Tibial nerve (tissue), 4 donors: ENCODE measurements around the gene KCNQ4. TPM values are rescaled to one million over a fixed set of nuclear protein-coding genes. Genes with fewer than 3 reads are reported as not detected.
A peak's percentile ranks its signal among the peaks of the same experiment; 100 is the strongest.

ENCODE experiments used
- DNase-seq, 2 donors: peaks; one replicate each; pipeline ENCODE4 v3.0.0-alpha.2; 2019; ENCODE audit warnings: low spot score in 2 of 2
- H3K27ac ChIP-seq, 4 donors: fragments of 200-600 bp; sonication (generic) in 3 of 4; one replicate each; pipeline ENCODE4 v1.5.1; 2017 to 2019; ENCODE audit warnings: mild to moderate bottlenecking in 1 of 4
- H3K27me3 ChIP-seq, 2 donors: fragments of 200-600 bp; sonication (generic) in 1 of 2; one replicate each; pipeline versions ENCODE4 v1.5.1 to v1.6.0; 2017 to 2019
- H3K36me3 ChIP-seq, 3 donors: fragments of 200-600 bp; sonication (generic); one replicate each; pipeline ENCODE4 v1.5.1; 2018 to 2019
- H3K4me1 ChIP-seq, 4 donors: fragments of 200-600 bp; sonication (generic) in 3 of 4; one replicate each; pipeline ENCODE4 v1.5.1; 2017 to 2019
- H3K4me3 ChIP-seq, 4 donors: fragments of 200-600 bp; sonication (generic) in 3 of 4; one replicate each; pipeline ENCODE4 v1.5.1; 2017 to 2019; ENCODE audit warnings: mild to moderate bottlenecking in 1 of 4, moderate library complexity in 1 of 4
- H3K9me3 ChIP-seq, 4 donors: fragments of 200-600 bp; sonication (generic) in 3 of 4; one replicate each; pipeline ENCODE4 v1.5.1; 2017 to 2019
- CTCF ChIP-seq, 5 experiments: fragments of 200-600 bp in 3 of 5; fragments of 450-650 bp in 2 of 5; sonication (generic) in 3 of 5; IDR thresholded peaks; one replicate each; pipeline ENCODE4 v1.5.1; 2016 to 2019; ENCODE audit warnings: antibody characterized with exemption in 5 of 5, mild to moderate bottlenecking in 3 of 5, moderate library complexity in 2 of 5
- EP300 ChIP-seq, 2 donors: sonication (generic); formaldehyde crosslinking; IDR thresholded peaks; one replicate each; pipeline ENCODE4 v1.6.1; 2017; ENCODE audit warnings: antibody characterized with exemption in 2 of 2, mild to moderate bottlenecking in 1 of 2
- POLR2A ChIP-seq, 2 donors: fragments of 450-650 bp; IDR thresholded peaks; one replicate each; pipeline ENCODE4 v1.6.1; 2017; ENCODE audit warnings: antibody characterized with exemption in 2 of 2, mild to moderate bottlenecking in 2 of 2, moderate library complexity in 2 of 2
- WGBS, 2 donors: methylation state at CpG; one replicate each; pipeline ENCODE4 v1.1.5; 2018; 5-methylcytosine and 5-hydroxymethylcytosine counted together
- total RNA-seq, 4 donors: library from RNA; depleted of rRNA; stranded (reverse); fragments of >200 nt; gene quantifications; one replicate each; pipeline ENCODE4 v1.1.0, GENCODE V29; 2016

Gene KCNQ4
- total RNA-seq, 4 donors from 2014 or later = 0.22 to 2.1 (median 1.7) TPM

DNA sequence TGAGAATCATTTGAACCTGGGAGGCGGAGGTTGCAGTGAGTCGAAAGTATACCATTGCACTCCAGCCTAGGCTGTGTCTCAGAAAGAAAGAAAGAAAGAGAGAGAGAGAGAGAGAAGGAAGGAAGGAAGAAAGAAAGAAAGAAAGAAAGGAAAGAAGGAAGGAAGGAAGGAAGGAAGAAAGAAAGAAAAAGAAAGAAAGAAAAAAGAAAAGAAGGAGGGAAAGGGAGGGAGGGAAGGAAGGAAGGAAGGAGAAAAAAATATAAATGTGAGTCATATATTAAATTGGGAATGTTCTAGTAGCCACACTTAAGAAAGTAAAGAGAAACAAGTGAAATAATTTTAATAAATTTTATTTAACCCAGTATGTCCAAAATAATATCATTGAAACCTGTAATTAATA, 95.3 kb downstream of the KCNQ4 start:
- Histone ChIP-seq H3K27ac (no peak overlapping the region), H3K27me3 (peaks cover 0 to 14% of the 10 kb centered on the region in 2 donors), H3K4me1 (peaks cover 0 to 14% (median 4%) of the 10 kb centered on the region in 4 donors), H3K4me3 (no peak overlapping the region), H3K9me3 (peaks cover 0 to 11% (median 0%) of the 10 kb centered on the region in 4 donors), H3K36me3 (no peaks in the 10 kb centered on the region)
- 92 to 100% methylated on average over 2 of the region's 2 CpGs for WGBS, 2 donors
- TF ChIP-seq POLR2A (IDR thresholded peaks at IDR 0.05) = no peak
- no peak for TF ChIP-seq CTCF (IDR thresholded peaks at IDR 0.05)
- TF ChIP-seq EP300 (IDR thresholded peaks at IDR 0.05) = no peak
- no peak for DNase-seq

- H3K27ac ChIP-seq = no peak overlapping the region
- no peaks in the 10 kb centered on the region for H3K36me3 ChIP-seq
- H3K4me1 ChIP-seq = peaks cover 0 to 20% (median 7%) of the 10 kb centered on the region in 4 donors
- no peak for TF ChIP-seq EP300 (IDR thresholded peaks at IDR 0.05)
- TF ChIP-seq POLR2A (IDR thresholded peaks at IDR 0.05) = no peak
- no peak for TF ChIP-seq CTCF (IDR thresholded peaks at IDR 0.05)
- DNase-seq = no peak
- H3K27me3 ChIP-seq = peaks cover 0 to 21% of the 10 kb centered on the region in 2 donors
- WGBS, 2 donors = 84 to 86% methylated on average over 11 of the region's 11 CpGs
- H3K4me3 ChIP-seq = no peak overlapping the region
- peaks cover 0 to 11% (median 0%) of the 10 kb centered on the region in 4 donors for H3K9me3 ChIP-seq
Measured at GRCh38 chr1:40879482-40880175, 96.0 kb downstream of the KCNQ4 start.

DNA sequence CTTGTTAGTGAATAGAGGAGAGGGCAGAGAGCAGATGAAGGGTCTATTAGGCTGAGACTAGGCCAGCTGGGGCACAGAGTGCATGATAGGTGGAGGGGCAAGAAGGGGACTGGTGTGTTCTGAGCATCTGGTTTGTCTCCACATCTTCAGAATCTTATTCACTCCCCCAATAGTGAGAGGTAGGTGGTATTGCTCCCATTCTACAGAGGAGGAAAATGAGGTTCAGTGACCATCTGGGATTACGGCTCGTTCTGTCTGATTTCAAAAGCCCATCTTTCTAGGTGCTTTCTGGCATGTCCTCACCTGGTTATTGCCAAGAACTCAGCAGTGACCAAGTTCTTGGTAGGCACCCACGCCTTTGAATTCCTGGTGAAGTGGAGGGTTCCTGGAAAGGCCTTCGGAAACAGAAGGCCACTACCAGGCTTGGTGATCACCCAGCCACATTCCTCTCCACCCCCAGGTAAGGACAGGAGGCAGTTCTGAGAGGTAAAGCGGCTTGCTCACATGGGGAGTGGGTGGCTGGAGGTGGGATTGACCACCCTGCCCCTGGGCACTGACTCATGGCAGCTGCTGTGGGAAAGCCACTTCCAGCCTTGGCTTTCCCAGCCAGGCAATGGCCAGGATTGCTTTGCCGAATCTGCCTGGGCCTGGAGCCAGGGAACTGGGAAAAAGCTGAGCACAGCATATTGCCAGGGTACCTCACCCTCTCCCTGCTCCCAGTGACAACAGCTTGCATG, 97.4 kb downstream of the KCNQ4 start:
- Histone ChIP-seq H3K4me1 (peaks cover 0 to 20% (median 7%) of the 10 kb centered on the region in 4 donors), H3K9me3 (peaks cover 0 to 9% (median 0%) of the 10 kb centered on the region in 4 donors), H3K27me3 (peaks cover 0 to 35% of the 10 kb centered on the region in 2 donors), H3K4me3 (no peak overlapping the region), H3K27ac (no peak overlapping the region), H3K36me3 (no peaks in the 10 kb centered on the region)
- no peak for DNase-seq
- 84 to 93% methylated on average over 6 of the region's 6 CpGs for WGBS, 2 donors
- TF ChIP-seq EP300 (IDR thresholded peaks at IDR 0.05) = no peak
- no peak for TF ChIP-seq POLR2A (IDR thresholded peaks at IDR 0.05)
- TF ChIP-seq CTCF (IDR thresholded peaks at IDR 0.05) = no peak

GRCh38 chr1:40884055-40884795, 100.6 kb downstream of the KCNQ4 start:
- WGBS, 2 donors = 39 to 42% methylated on average over 30 to 35 of the region's 73 CpGs
- Histone ChIP-seq H3K27me3 (peaks cover 0 to 42% of the 10 kb centered on the region in 2 donors), H3K9me3 (no peaks in the 10 kb centered on the region), H3K4me1 (peaks cover 0 to 10% (median 3%) of the 10 kb centered on the region in 4 donors), H3K27ac (no peak overlapping the region), H3K36me3 (no peaks in the 10 kb centered on the region), H3K4me3 (peak overlapping the region in 1 of 4 donors; percentile 39)
- TF ChIP-seq EP300 (IDR thresholded peaks at IDR 0.05) = no peak
- TF ChIP-seq CTCF (IDR thresholded peaks at IDR 0.05) = no peak
- no peak for TF ChIP-seq POLR2A (IDR thresholded peaks at IDR 0.05)
- no peak for DNase-seq
